NCI-H69 (cell line): ENCODE data around the gene KCNN3.
A peak's percentile ranks its signal among the peaks of the same experiment; 100 is the strongest.

Experiments
- DNase-seq: peaks from one replicate; lab custom pipeline; 2025; lab: John Stamatoyannopoulos, UW

The KCNN3 gene

GRCh38 chr1:154726896-154727753, 143.0 kb downstream of the KCNN3 start:
- DNase-seq = no peak

- no peak for DNase-seq
Measured at GRCh38 chr1:154726443-154726842, 143.6 kb downstream of the KCNN3 start.

- no peak for DNase-seq
Measured at GRCh38 chr1:154725865-154726264, 144.2 kb downstream of the KCNN3 start.

- DNase-seq = no peak
Measured at GRCh38 chr1:154720328-154721297, 149.5 kb downstream of the KCNN3 start.

GRCh38 chr1:154719586-154720327, 150.3 kb downstream of the KCNN3 start:
- no peak for DNase-seq

GRCh38 chr1:154718566-154718965, 151.5 kb downstream of the KCNN3 start:
- no peak for DNase-seq

GRCh38 chr1:154717528-154717924, 152.6 kb downstream of the KCNN3 start:
- DNase-seq = no peak

- DNase-seq = no peak
Measured at GRCh38 chr1:154716614-154717527, 153.2 kb downstream of the KCNN3 start.

GRCh38 chr1:154716011-154716410, 154.1 kb downstream of the KCNN3 start:
- DNase-seq = no peak

GRCh38 chr1:154715385-154715784, 154.7 kb downstream of the KCNN3 start:
- no peak for DNase-seq

GRCh38 chr1:154714638-154715037, 155.4 kb downstream of the KCNN3 start:
- peak; percentile 14 for DNase-seq

GRCh38 chr1:154714052-154714623, 155.9 kb downstream of the KCNN3 start:
- DNase-seq = no peak

GRCh38 chr1:154713005-154713404, 157.1 kb downstream of the KCNN3 start:
- no peak for DNase-seq

GRCh38 chr1:154712166-154712810, 157.8 kb downstream of the KCNN3 start:
- peak; percentile 49 for DNase-seq

GRCh38 chr1:154711416-154711815, 158.7 kb downstream of the KCNN3 start:
- DNase-seq = peak; percentile 26

GRCh38 chr1:154710106-154710505, 160.0 kb downstream of the KCNN3 start:
- peak; percentile 34 for DNase-seq

- DNase-seq = no peak
Measured at GRCh38 chr1:154707901-154708463, 162.1 kb downstream of the KCNN3 start.

- DNase-seq = no peak
Measured at GRCh38 chr1:154706851-154707250, 163.2 kb downstream of the KCNN3 start.

GRCh38 chr1:154705544-154705943, 164.5 kb downstream of the KCNN3 start:
- no peak for DNase-seq

GRCh38 chr1:154703170-154703569, 166.9 kb downstream of the KCNN3 start:
- DNase-seq = no peak
